CD8-positive, alpha-beta memory T cell (primary cell): ENCODE results near the gene LEP. TPM values are rescaled to one million over a fixed set of nuclear protein-coding genes. Genes with fewer than 3 reads are reported as not detected.

Experiments used
- CTCF ChIA-PET: fragments of 350-600 bp; sonication (Branson Sonifier 250); formaldehyde crosslinking; loops from one replicate; lab custom pipeline; 2021; ENCODE audit warnings: antibody characterized with exemption; lab: Charles Lee
- POLR2A ChIA-PET: fragments of 350-600 bp; sonication (Branson Sonifier 250); formaldehyde crosslinking; loops from one replicate; lab custom pipeline; 2021; ENCODE audit warnings: antibody characterized with exemption; lab: Charles Lee
- DNase-seq, 5 donors: peaks; one replicate each; pipeline versions ENCODE4 v3.0.0 to v3.0.0-alpha.2; 2020 to 2022; ENCODE audit warnings: mixed read lengths in 1 of 5
- H3K27ac ChIP-seq: one replicate; pipeline ENCODE4 v1.7.0; 2013; ENCODE audit warnings: low read depth, mild to moderate bottlenecking, low read length, moderate library complexity
- H3K27me3 ChIP-seq: 2 replicates; pipeline ENCODE4 v1.7.0; 2013; ENCODE audit warnings: low read length, mild to moderate bottlenecking; ENCODE audit not compliant: insufficient read depth, poor library complexity, severe bottlenecking
- H3K36me3 ChIP-seq: 2 replicates; pipeline ENCODE4 v1.7.0; 2013; ENCODE audit warnings: mild to moderate bottlenecking, low read length, moderate library complexity; ENCODE audit not compliant: insufficient read depth
- H3K4me1 ChIP-seq: 2 replicates; pipeline ENCODE4 v1.7.0; 2013; ENCODE audit warnings: mild to moderate bottlenecking, low read length, moderate library complexity; ENCODE audit not compliant: insufficient read depth
- H3K4me3 ChIP-seq: 2 replicates; pipeline ENCODE4 v1.7.0; 2013; ENCODE audit warnings: mild to moderate bottlenecking, low read length
- H3K9me3 ChIP-seq: 2 replicates; pipeline ENCODE4 v1.7.0; 2013; ENCODE audit warnings: mild to moderate bottlenecking, low read length
- H3K27ac Mint-ChIP-seq, 8 donors: one replicate each; pipeline ENCODE4 v1.8.0; 2020 to 2021; ENCODE audit warnings: mixed read lengths in 8 of 8, mild to moderate bottlenecking in 6 of 8, inconsistent platforms in 3 of 8, moderate library complexity in 3 of 8
- H3K27me3 Mint-ChIP-seq, 2 donors: one replicate each; pipeline ENCODE4 v1.8.0; 2020 to 2021; ENCODE audit warnings: mixed read lengths in 2 of 2, mild to moderate bottlenecking in 1 of 2, moderate library complexity in 1 of 2
- H3K36me3 Mint-ChIP-seq, 3 donors: one replicate each; pipeline ENCODE4 v1.8.0; 2020 to 2021; ENCODE audit warnings: mixed read lengths in 3 of 3, inconsistent platforms in 1 of 3, mild to moderate bottlenecking in 1 of 3
- H3K4me1 Mint-ChIP-seq, 3 donors: one replicate each; pipeline ENCODE4 v1.8.0; 2020 to 2021; ENCODE audit warnings: mixed read lengths in 3 of 3, inconsistent platforms in 1 of 3, mild to moderate bottlenecking in 1 of 3
- H3K4me3 Mint-ChIP-seq, 7 donors: one replicate each; pipeline ENCODE4 v1.8.0; 2020 to 2021; ENCODE audit warnings: mixed read lengths in 7 of 7, mild to moderate bottlenecking in 6 of 7, moderate library complexity in 4 of 7, inconsistent platforms in 2 of 7
- H3K9me3 Mint-ChIP-seq, 5 donors: one replicate each; pipeline ENCODE4 v1.8.0; 2020 to 2022; ENCODE audit warnings: mixed read lengths in 5 of 5, mild to moderate bottlenecking in 3 of 5, moderate library complexity in 2 of 5, inconsistent platforms in 1 of 5
- polyA plus RNA-seq: library from polyadenylated mRNA; unstranded; fragments of 300-500 nt; fragmentation: Illumina TruSeq; gene quantifications from one replicate; pipeline ENCODE4 v1.2.3, GENCODE V29; 2021
- total RNA-seq, 2 experiments: library from RNA; stranded (reverse); gene quantifications; one replicate each; pipeline ENCODE4 v1.2.3, GENCODE V29; 2021

LEP gene
- total and polyA plus RNA-seq, 3 experiments from 2014 or later = not detected

DNA sequence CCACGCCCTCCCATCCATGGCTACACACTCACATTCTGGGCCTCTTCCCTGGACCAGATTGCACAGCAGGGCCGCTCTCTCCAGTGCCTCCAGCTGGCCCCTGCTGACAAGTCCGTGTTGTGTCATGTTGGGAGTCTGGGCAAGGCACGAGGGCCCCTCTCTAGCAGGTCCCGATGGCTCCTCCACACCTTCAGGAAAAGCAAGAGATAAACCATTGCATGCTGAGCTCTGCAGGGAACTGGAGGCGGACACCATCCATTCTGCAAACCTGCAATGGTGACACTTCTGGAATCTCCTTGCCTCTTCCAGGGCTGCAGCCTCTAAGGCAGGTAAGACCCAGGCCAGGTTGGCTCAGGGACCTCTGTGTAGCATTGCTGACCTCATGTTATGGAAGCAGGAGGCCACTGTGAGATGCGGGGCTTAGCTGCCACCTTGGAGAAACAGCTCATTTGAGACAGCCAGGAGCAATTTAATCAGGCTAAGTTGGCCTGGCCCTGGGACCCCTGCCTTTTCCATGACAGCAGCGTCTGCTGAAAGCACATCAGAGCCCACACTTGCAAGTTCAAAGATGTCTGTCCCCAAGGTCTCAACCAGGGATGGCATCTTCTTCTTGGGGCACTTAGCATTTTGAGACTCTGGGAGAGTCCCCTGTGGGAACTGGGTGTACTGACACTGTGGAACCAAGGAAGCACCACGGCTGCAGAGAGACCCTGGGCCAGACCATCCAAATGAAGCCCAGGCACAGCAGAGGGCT, 34.2 kb upstream of the LEP start:
- Mint-ChIP-seq H3K4me3 (no peak overlapping the region), H3K4me1 (peaks cover 2 to 6% (median 4%) of the 10 kb centered on the region in 3 donors), H3K9me3 (no peaks in the 10 kb centered on the region), H3K27me3 (peaks cover 19 to 39% of the 10 kb centered on the region in 2 donors), H3K27ac (no peak overlapping the region), H3K36me3 (peaks cover 0 to 3% (median 0%) of the 10 kb centered on the region in 3 donors)
- Histone ChIP-seq H3K9me3 (no peaks in the 10 kb centered on the region), H3K36me3 (no peaks in the 10 kb centered on the region), H3K4me1 (peaks cover 2% of the 10 kb centered on the region), H3K27me3 (peaks cover 21% of the 10 kb centered on the region), H3K27ac (no peak overlapping the region), H3K4me3 (no peak overlapping the region)
- ChIA-PET POLR2A (no interaction called here), CTCF (interaction anchor here (6.1 kb wide), 1 partner anchor 497 kb away, joined by 132 read pairs; no protein-coding TSS in a partner anchor)
- no peak for DNase-seq

DNA sequence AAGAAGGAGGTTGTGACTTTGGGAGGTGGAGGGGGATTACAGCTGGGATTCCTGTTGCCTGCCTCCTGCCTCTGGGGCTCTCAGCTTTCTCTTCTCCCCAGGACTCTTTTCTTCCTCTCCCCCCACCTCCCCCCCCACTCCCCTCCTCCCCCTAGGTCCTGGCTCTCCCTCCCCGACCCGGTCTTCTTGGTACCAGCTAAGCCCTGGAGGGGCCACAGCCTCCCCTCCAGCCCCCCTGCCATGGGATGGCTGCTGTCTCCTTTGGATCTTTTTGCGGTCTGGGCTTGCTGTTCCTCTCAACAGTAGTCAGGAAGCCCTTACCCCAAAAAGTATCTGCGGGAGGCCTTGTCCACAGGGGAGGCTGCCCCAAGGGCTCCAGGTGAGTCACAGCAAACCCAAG, 33.5 kb upstream of the LEP start:
- Mint-ChIP-seq H3K4me3 (no peak overlapping the region), H3K27ac (no peak overlapping the region), H3K27me3 (peaks cover 12 to 32% of the 10 kb centered on the region in 2 donors), H3K4me1 (peaks cover 0 to 2% (median 0%) of the 10 kb centered on the region in 3 donors), H3K36me3 (peaks cover 0 to 3% (median 0%) of the 10 kb centered on the region in 3 donors), H3K9me3 (no peaks in the 10 kb centered on the region)
- H3K27me3 ChIP-seq = peaks cover 15% of the 10 kb centered on the region
- H3K9me3 ChIP-seq = no peaks in the 10 kb centered on the region
- no peak overlapping the region for H3K27ac ChIP-seq
- no peak for DNase-seq
- CTCF ChIA-PET = interaction anchor here (1.6 to 6.1 kb wide), 2 partner anchors 28 to 498 kb away, joined by 4 to 132 read pairs; no protein-coding TSS in a partner anchor
- no peaks in the 10 kb centered on the region for H3K36me3 ChIP-seq
- H3K4me3 ChIP-seq = no peak overlapping the region
- H3K4me1 ChIP-seq = no peaks in the 10 kb centered on the region
- POLR2A ChIA-PET = no interaction called here

DNA sequence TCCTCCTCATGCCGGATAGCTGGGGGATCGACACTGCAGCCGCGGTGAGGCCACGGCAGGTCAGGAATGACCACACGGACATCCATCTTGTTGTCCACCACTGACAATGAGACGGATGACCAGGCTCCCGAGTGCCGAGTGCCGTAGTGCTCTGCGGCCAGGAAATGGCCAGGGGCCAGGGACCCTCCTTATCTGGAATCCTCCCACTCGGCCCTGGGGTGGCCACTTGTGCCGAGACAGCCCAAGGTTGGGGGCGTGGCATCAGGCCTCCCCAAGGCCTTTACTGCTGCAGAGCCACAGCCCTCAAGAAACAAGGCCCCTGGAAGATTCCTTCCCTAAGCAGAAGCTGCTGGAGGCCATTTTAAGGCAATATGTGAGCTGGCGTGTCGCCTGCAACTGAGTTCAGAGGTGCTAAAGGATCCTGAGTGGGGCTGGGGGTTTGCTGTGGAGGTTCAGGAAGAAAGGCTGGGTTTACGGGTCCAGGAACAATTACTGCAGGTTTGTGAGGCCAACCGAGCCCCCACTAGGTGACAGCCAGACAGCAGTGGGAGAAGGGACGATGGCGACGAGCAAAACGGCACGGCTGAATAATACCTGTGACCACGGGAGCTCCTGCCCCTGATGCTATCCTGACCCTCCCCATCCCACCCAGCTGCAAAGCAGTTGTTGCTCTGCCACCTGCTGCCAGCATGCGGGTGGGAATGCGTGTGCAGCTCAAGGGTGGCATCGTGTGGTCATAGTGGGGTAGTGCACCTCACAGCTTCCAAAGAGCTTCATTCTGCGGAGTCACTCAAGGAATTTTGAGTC, 31.6 kb upstream of the LEP start:
- no peak overlapping the region for H3K4me3 ChIP-seq
- Mint-ChIP-seq H3K4me3 (no peak overlapping the region), H3K4me1 (peaks cover 0 to 2% (median 0%) of the 10 kb centered on the region in 3 donors), H3K27me3 (peaks cover 9 to 24% of the 10 kb centered on the region in 2 donors), H3K36me3 (peaks cover 0 to 3% (median 0%) of the 10 kb centered on the region in 3 donors), H3K9me3 (no peaks in the 10 kb centered on the region), H3K27ac (peak overlapping the region in 1 of 8 donors; percentile 31)
- ChIA-PET CTCF (interaction anchor here (0.5 to 6.1 kb wide), 28 partner anchors 9 to 762 kb away, joined by 3 to 132 read pairs (median 3); no protein-coding TSS in a partner anchor), POLR2A (no interaction called here)
- no peaks in the 10 kb centered on the region for H3K4me1 ChIP-seq
- H3K9me3 ChIP-seq = no peaks in the 10 kb centered on the region
- no peaks in the 10 kb centered on the region for H3K36me3 ChIP-seq
- peak; percentile 43 to 71 (median 53) for DNase-seq
- no peak overlapping the region for H3K27ac ChIP-seq
- peaks cover 4% of the 10 kb centered on the region for H3K27me3 ChIP-seq

DNA sequence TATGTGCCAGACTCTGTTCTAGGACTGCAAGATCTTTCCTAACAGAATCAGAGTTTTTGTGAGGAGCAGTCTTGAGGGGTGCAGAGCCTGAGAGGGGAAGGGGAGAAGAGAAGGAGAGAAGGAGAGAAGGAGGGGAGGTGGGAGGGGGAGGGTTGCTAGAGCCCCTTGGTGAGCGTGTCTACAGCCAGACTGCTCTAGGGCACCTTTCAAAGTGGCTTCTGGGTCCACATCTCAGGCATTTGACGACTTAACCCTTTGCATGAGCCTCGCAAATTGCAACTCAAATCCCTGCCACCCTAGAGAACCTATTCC, 31.1 kb upstream of the LEP start:
- Mint-ChIP-seq H3K36me3 (peaks cover 0 to 2% (median 0%) of the 10 kb centered on the region in 3 donors), H3K27me3 (peaks cover 6 to 18% of the 10 kb centered on the region in 2 donors), H3K4me1 (peaks cover 0 to 2% (median 0%) of the 10 kb centered on the region in 3 donors), H3K27ac (peak overlapping the region in 1 of 8 donors; percentile 31), H3K9me3 (no peaks in the 10 kb centered on the region), H3K4me3 (no peak overlapping the region)
- Histone ChIP-seq H3K27me3 (peaks cover 4% of the 10 kb centered on the region), H3K36me3 (no peaks in the 10 kb centered on the region), H3K4me3 (no peak overlapping the region), H3K4me1 (no peaks in the 10 kb centered on the region), H3K27ac (no peak overlapping the region), H3K9me3 (no peaks in the 10 kb centered on the region)
- ChIA-PET CTCF (interaction anchor here (0.5 to 6.1 kb wide), 25 partner anchors 9 to 763 kb away, joined by 3 to 132 read pairs (median 3); no protein-coding TSS in a partner anchor), POLR2A (no interaction called here)
- no peak for DNase-seq

DNA sequence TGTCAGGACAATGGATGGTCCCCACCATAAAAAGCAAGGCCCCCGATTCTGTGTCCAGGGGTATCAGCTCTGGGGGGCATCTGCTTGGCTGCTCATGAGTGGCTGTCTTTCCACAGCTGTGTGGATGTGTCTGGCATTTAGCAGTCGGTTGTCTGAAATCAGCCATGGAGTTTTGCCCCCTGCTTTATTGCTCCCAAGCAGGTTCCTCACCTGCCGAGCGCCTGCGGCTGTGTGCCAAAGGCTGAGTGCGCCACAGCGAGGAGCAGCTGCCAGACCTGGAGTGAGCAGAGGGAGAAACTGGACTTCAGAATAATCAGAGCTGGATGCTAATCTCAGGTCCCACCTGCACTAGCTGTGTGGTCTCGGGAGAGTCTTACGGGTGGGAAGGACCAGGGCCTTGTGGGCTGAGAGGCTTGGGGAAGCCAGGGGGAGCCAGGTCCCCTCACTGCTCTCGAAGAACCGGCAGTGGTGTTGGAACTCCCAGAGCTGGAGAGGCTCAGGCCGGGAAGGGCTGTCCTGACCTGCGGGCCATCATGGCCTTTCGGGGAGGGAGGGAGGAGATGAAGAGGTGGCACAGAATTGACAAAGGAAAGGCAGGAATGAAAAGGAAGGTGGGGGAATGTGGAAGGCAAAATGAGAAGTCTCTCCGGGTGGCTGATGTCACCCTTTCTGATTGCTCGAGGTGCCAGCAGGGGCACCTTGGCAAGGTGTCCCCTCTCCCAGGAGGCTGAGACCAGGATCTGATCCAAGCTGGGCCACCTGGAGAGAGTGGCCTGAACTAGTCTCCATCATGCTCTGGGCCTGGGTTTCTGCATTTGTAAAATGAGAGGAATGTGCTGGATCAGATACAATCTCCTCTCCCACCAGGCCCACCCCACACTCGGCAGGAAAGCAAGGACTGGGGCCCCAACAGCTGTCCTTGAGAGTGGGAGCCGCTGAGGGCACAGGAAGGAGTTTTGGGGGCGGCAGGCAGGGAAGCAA, 30.2 kb upstream of the LEP start:
- Mint-ChIP-seq H3K27me3 (peaks cover 6 to 13% of the 10 kb centered on the region in 2 donors), H3K27ac (peak overlapping the region in 1 of 8 donors; percentile 32), H3K4me3 (no peak overlapping the region), H3K9me3 (no peaks in the 10 kb centered on the region), H3K36me3 (no peaks in the 10 kb centered on the region), H3K4me1 (peaks cover 0 to 2% (median 0%) of the 10 kb centered on the region in 3 donors)
- H3K4me3 ChIP-seq = no peak overlapping the region
- no peaks in the 10 kb centered on the region for H3K36me3 ChIP-seq
- ChIA-PET CTCF (interaction anchor here (1.1 to 6.1 kb wide), 8 partner anchors 8 to 507 kb away, joined by 3 to 132 read pairs (median 10); no protein-coding TSS in a partner anchor), POLR2A (no interaction called here)
- H3K4me1 ChIP-seq = no peaks in the 10 kb centered on the region
- DNase-seq = no peak
- H3K27me3 ChIP-seq = peaks cover 4% of the 10 kb centered on the region
- H3K9me3 ChIP-seq = no peaks in the 10 kb centered on the region
- H3K27ac ChIP-seq = no peak overlapping the region

DNA sequence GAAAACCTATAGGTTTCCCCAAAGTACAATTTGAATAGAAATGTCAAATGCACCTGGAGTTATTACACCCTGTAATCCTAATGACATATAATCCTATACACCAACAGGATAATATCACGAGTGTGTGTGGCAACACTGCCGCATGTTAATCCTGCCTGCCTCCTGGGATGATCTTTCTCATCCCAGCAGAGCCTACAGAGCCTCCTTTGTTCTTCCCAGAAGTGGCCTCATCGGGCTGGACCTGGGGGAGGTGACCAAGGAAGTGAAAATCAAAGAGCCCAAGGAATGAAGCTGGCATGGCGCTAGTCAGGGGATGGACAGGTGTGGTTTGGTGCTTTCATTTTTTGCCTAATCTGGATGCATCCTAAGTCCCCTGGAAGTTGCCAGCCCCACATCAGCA, 29.5 kb upstream of the LEP start:
- DNase-seq = no peak
- Histone ChIP-seq H3K4me1 (no peaks in the 10 kb centered on the region), H3K27ac (no peak overlapping the region), H3K36me3 (no peaks in the 10 kb centered on the region), H3K27me3 (peaks cover 4% of the 10 kb centered on the region), H3K9me3 (no peaks in the 10 kb centered on the region), H3K4me3 (no peak overlapping the region)
- Mint-ChIP-seq H3K36me3 (no peaks in the 10 kb centered on the region), H3K27ac (no peak overlapping the region), H3K4me3 (no peak overlapping the region), H3K27me3 (peaks cover 6 to 14% of the 10 kb centered on the region in 2 donors), H3K4me1 (peaks cover 0 to 2% (median 0%) of the 10 kb centered on the region in 3 donors), H3K9me3 (no peaks in the 10 kb centered on the region)
- ChIA-PET CTCF (interaction anchor here (1.2 to 6.1 kb wide), 3 partner anchors 75 to 503 kb away, joined by 4 to 132 read pairs (median 32); no protein-coding TSS in a partner anchor), POLR2A (no interaction called here)

DNA sequence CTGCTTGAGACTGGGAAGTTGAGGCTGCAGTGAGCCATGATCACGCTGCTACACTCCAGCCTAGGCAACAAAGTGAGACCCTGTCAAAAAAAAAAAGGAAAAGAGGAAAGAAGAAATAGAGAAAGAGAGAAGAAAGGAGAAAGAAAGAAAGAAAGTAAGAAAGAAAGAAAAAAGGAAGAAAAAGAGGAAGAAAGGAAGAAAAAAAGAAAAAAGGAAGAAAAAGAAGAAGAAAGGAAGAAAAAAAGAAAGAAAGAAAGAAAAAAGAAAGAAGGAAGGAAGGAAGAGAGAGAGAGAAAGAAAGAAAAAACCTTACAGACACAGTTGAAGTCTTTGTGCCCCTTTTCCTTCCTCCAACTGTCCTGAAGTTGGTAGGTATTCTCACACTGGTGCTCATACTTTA, 26.6 kb upstream of the LEP start:
- Histone ChIP-seq H3K9me3 (no peaks in the 10 kb centered on the region), H3K4me3 (no peak overlapping the region), H3K27ac (no peak overlapping the region), H3K36me3 (no peaks in the 10 kb centered on the region), H3K4me1 (no peaks in the 10 kb centered on the region), H3K27me3 (peaks cover 4% of the 10 kb centered on the region)
- H3K27ac Mint-ChIP-seq = peak overlapping the region in 1 of 8 donors; percentile 44
- H3K4me1 Mint-ChIP-seq = peaks cover 0 to 2% (median 0%) of the 10 kb centered on the region in 3 donors
- H3K4me3 Mint-ChIP-seq = no peak overlapping the region
- peaks cover 6 to 24% of the 10 kb centered on the region in 2 donors for H3K27me3 Mint-ChIP-seq
- DNase-seq = no peak
- CTCF ChIA-PET = no interaction called here
- POLR2A ChIA-PET = no interaction called here
- no peaks in the 10 kb centered on the region for H3K9me3 Mint-ChIP-seq
- H3K36me3 Mint-ChIP-seq = no peaks in the 10 kb centered on the region
